ENCODE results near the gene KRTAP4-16.
"Not testable (repeated sequence)": the region's sequence is repeated elsewhere in the genome, so short reads cannot be mapped to it uniquely, and the experiment has no call there.

Gene KRTAP4-16

DNA sequence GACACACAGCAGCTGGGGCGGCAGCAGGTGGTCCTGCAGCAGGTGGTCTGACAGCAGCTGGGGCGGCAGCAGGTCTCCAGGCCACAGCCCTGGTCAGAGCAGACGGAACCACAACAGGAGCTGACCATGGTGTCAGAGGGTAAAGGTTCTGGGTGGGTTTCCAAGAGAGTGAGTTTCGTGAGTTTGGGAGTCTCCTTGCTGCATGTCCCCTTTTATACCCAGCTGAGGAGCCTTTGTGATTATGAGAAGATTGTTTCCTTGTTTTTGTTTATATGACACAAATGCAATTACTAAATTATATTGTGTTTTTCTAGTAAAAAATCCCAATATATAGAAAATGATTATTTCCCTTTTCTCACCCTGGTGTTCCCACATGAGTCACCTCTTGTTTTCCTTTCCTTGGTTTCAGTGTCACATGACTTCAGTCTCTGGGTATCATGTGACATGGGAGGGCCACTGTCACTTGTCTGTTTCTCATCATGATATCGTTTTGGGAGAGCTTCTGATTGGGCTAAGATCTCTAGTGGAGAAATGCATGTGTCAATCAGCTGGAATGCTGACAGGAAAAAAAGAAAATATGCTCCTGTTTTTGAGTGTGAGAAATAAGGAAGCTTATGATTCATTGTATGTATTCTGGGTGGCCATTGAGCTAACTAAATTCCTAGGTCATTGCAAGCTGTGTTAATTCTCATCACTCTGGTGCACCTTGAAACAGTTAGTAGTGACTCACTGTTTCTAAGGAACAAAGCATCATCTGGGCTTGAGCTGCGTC lies 38.5 kb upstream of the KRTAP4-16 start, which contains the start of gene KRTAP4-6:
Gene KRTAP4-6 (minus strand): TSS at position 185 of the 772 bp plus-strand sequence. CDS start 57 bp downstream, at position 128.
- Histone ChIP-seq H3K4me3 (IDR thresholded peaks at IDR 0.05; ENCODE audit: insufficient read depth, low read depth, low read length) (no peak within 1 kb of the TSS), H3K4me2 (no peak within 1 kb of the TSS), H2AFZ (ENCODE audit: low read depth) (no peak within 1 kb of the TSS), H4K20me1 (ENCODE audit: insufficient read depth) (no peaks in the 10 kb centered on the region), H3K79me2 (ENCODE audit: insufficient read depth, low read depth) (no peaks in the 10 kb centered on the region), H3K9ac (no peak within 1 kb of the TSS), H3K36me3 (ENCODE audit: insufficient read depth) (no peaks in the 10 kb centered on the region), H3K4me1 (ENCODE audit: low read depth, poor library complexity, severe bottlenecking) (no peaks in the 10 kb centered on the region), H3K27me3 (ENCODE audit: insufficient read depth, low read depth) (no peaks in the 10 kb centered on the region), H3K27ac (no peak within 1 kb of the TSS)
- TF ChIP-seq, protein P1, sequence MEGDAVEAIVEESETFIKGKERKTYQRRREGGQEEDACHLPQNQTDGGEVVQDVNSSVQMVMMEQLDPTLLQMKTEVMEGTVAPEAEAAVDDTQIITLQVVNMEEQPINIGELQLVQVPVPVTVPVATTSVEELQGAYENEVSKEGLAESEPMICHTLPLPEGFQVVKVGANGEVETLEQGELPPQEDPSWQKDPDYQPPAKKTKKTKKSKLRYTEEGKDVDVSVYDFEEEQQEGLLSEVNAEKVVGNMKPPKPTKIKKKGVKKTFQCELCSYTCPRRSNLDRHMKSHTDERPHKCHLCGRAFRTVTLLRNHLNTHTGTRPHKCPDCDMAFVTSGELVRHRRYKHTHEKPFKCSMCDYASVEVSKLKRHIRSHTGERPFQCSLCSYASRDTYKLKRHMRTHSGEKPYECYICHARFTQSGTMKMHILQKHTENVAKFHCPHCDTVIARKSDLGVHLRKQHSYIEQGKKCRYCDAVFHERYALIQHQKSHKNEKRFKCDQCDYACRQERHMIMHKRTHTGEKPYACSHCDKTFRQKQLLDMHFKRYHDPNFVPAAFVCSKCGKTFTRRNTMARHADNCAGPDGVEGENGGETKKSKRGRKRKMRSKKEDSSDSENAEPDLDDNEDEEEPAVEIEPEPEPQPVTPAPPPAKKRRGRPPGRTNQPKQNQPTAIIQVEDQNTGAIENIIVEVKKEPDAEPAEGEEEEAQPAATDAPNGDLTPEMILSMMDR (conservative IDR thresholded peaks at IDR 0.05; ENCODE audit: low read depth, low read length) = no peak

DNA sequence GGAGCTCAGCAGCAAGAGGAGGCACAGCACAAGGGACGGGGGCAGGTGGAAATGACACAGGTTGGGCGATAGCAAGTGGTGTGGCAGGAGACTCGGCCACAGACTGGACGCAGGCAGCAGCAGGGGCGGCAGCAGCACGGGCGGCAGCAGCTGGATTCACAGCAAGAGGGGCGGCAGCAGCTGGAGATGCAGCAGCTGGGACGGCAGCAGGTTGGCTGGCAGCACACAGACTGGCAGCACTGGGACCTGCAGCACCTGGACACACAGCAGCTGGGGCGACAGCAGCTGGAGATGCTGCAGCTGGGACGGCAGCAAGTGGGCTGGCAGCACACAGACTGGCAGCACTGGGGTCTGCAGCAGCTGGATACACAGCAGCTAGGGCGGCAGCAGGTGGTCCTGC lies 37.9 kb upstream of the KRTAP4-16 start:
- H3K4me1 ChIP-seq (ENCODE audit: low read depth, poor library complexity, severe bottlenecking); H3K4me2 ChIP-seq; H3K9ac ChIP-seq; H2AFZ ChIP-seq (ENCODE audit: low read depth); H3K79me2 ChIP-seq (ENCODE audit: insufficient read depth, low read depth); H3K36me3 ChIP-seq (ENCODE audit: insufficient read depth); H3K27me3 ChIP-seq (ENCODE audit: insufficient read depth, low read depth); H3K27ac ChIP-seq; H4K20me1 ChIP-seq (ENCODE audit: insufficient read depth); H3K4me3 ChIP-seq (IDR thresholded peaks at IDR 0.05; ENCODE audit: insufficient read depth, low read depth, low read length): not testable (repeated sequence)

DNA sequence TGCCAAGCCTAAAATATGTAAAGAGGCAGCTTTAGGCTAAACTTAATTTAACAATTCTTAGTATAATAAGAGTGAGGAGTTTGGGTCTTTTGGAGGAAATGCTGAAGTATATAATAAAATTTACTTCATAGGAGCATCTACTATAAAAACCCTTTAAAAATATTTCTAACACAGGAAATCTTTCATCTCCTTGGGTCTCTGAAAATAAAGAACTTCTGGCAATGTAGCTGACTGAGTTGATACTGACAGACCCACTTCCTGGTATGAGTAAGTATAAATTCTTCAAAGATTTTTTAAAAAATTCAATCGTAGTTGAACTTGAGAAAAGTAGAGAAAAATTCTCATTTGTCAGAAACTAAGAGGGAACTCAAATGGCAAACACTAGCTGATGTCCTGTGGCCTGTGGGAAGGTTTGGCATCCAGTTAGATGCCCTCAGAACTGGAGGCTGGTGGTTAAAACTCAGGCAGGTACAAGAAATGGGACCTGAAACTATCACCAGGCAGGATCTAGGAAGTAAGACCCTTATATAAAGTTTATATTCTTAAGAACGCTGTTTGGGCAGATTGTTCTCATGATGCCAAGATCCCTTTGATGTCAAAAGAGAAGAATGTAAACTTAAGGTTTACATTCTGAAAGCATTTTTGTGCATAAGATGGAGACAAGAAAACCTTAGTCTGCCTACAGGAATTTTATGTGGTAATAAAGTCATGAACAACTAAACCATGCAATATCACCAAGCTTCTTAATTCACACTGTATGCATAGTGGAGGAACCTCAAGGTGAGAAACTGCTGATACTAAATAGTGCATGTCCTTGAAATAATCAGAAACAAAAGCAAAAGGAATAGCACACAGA lies 32.1 kb upstream of the KRTAP4-16 start:
- no peaks in the 10 kb centered on the region for H3K79me2 ChIP-seq (ENCODE audit: insufficient read depth, low read depth)
- H2AFZ ChIP-seq (ENCODE audit: low read depth) = no peak overlapping the region
- H3K4me2 ChIP-seq = no peak overlapping the region
- no peaks in the 10 kb centered on the region for H3K36me3 ChIP-seq (ENCODE audit: insufficient read depth)
- H4K20me1 ChIP-seq (ENCODE audit: insufficient read depth) = no peaks in the 10 kb centered on the region
- no peak overlapping the region for H3K9ac ChIP-seq
- no peak overlapping the region for H3K27ac ChIP-seq
- H3K4me1 ChIP-seq (ENCODE audit: low read depth, poor library complexity, severe bottlenecking) = no peaks in the 10 kb centered on the region
- H3K27me3 ChIP-seq (ENCODE audit: insufficient read depth, low read depth) = no peaks in the 10 kb centered on the region
- TF ChIP-seq, protein P1 (conservative IDR thresholded peaks at IDR 0.05; ENCODE audit: low read depth, low read length) = no peak
- no peak overlapping the region for H3K4me3 ChIP-seq (IDR thresholded peaks at IDR 0.05; ENCODE audit: insufficient read depth, low read depth, low read length)

DNA sequence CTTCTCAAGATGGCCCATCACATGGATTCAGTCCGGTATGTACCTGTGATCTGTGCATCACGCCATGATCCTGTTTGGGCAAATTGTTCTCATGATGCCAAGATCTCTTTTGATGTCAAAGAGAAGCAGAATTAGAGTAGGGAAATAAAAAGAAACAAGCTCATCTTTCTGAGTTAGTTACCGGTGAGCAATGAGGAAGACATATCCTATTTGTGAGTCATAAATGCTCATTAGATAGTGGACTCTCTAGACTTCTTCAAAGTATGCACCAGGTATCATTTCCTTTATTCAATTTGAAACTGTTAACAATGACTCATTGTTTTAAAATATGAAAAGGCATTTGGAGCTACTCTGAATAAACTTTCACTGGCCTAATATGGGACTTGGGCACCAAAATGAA lies 30.0 kb upstream of the KRTAP4-16 start:
- H3K4me2 ChIP-seq = no peak overlapping the region
- no peaks in the 10 kb centered on the region for H3K79me2 ChIP-seq (ENCODE audit: insufficient read depth, low read depth)
- H2AFZ ChIP-seq (ENCODE audit: low read depth) = no peak overlapping the region
- H3K9ac ChIP-seq = no peak overlapping the region
- no peak overlapping the region for H3K4me3 ChIP-seq (IDR thresholded peaks at IDR 0.05; ENCODE audit: insufficient read depth, low read depth, low read length)
- TF ChIP-seq, protein P1 (conservative IDR thresholded peaks at IDR 0.05; ENCODE audit: low read depth, low read length) = no peak
- H3K27ac ChIP-seq = no peak overlapping the region
- H3K4me1 ChIP-seq (ENCODE audit: low read depth, poor library complexity, severe bottlenecking) = no peaks in the 10 kb centered on the region
- no peaks in the 10 kb centered on the region for H4K20me1 ChIP-seq (ENCODE audit: insufficient read depth)
- no peaks in the 10 kb centered on the region for H3K27me3 ChIP-seq (ENCODE audit: insufficient read depth, low read depth)
- H3K36me3 ChIP-seq (ENCODE audit: insufficient read depth) = no peaks in the 10 kb centered on the region
